ENCODE data around the gene SARM1.
A peak's percentile ranks its signal among the peaks of the same experiment; 100 is the strongest.

Gene SARM1

DNA sequence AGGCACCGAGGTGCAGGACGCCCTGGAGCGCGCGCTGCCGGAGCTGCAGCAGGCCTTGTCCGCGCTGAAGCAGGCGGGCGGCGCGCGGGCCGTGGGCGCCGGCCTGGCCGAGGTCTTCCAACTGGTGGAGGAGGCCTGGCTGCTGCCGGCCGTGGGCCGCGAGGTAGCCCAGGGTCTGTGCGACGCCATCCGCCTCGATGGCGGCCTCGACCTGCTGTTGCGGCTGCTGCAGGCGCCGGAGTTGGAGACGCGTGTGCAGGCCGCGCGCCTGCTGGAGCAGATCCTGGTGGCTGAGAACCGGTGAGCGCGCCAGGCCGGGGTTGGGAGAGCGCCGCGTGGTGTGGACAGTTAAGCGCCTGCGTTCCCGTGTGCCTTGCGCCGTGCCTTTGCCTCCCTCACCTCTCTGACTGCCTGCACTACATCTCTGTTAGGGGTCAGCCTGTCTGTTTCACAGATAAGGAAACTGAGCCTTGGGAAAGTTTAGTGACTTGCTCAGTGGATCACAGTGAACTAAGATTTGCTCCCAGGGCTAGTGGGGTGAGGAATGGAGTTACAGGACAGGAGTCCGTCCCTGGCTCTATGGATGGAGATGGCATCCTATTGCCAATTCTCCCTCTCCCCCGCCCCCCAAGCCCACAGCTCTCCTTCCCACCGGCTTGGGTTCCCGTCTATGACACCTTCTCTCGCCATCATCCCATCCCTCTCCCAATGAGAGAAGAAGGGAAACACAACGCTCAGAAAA lies 880 bp downstream of the SARM1 start:
- TF ChIP-seq, protein P1, sequence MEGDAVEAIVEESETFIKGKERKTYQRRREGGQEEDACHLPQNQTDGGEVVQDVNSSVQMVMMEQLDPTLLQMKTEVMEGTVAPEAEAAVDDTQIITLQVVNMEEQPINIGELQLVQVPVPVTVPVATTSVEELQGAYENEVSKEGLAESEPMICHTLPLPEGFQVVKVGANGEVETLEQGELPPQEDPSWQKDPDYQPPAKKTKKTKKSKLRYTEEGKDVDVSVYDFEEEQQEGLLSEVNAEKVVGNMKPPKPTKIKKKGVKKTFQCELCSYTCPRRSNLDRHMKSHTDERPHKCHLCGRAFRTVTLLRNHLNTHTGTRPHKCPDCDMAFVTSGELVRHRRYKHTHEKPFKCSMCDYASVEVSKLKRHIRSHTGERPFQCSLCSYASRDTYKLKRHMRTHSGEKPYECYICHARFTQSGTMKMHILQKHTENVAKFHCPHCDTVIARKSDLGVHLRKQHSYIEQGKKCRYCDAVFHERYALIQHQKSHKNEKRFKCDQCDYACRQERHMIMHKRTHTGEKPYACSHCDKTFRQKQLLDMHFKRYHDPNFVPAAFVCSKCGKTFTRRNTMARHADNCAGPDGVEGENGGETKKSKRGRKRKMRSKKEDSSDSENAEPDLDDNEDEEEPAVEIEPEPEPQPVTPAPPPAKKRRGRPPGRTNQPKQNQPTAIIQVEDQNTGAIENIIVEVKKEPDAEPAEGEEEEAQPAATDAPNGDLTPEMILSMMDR (IDR thresholded peaks at IDR 0.05; ENCODE audit: low read depth, low read length) = no peak
- TF ChIP-seq MYC (IDR thresholded peaks at IDR 0.05; ENCODE audit: low read depth, low read length) (no peak), POLR2A (IDR thresholded peaks at IDR 0.05; ENCODE audit: extremely low read depth, insufficient read length) (no peak)
- TF ChIP-seq, protein P2, sequence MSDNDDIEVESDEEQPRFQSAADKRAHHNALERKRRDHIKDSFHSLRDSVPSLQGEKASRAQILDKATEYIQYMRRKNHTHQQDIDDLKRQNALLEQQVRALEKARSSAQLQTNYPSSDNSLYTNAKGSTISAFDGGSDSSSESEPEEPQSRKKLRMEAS (IDR thresholded peaks at IDR 0.05; ENCODE audit: low read depth, low read length) = no peak
- H3K4me3 ChIP-seq (ENCODE audit: low read depth, low read length) = no peak overlapping the region
- no peak for DNase-seq (ENCODE audit: low read depth)

DNA sequence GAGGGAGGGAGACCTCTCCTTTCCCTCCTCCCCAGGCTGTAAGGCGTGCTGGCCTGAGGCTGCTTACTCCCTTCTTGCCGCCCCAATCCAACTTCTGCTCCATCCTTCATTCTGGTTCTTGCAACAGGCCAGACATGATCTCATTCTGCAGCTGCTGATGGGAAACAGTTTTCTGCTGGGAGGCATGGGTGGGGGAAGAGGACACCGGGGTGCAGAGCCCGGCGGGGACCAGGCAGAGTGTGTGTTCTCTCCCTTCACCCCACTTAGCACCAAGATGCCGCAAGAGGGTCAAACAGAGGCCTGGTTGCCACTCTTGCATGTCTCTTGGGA lies 1.4 kb downstream of the SARM1 start:
- H3K4me3 ChIP-seq (ENCODE audit: low read depth, low read length) = no peak overlapping the region
- DNase-seq (ENCODE audit: low read depth) = no peak
- no peak for TF ChIP-seq MYC (IDR thresholded peaks at IDR 0.05; ENCODE audit: low read depth, low read length)
- TF ChIP-seq POLR2A (IDR thresholded peaks at IDR 0.05; ENCODE audit: extremely low read depth, insufficient read length) = no peak
- TF ChIP-seq, protein P1 (IDR thresholded peaks at IDR 0.05; ENCODE audit: low read depth, low read length) = no peak
- TF ChIP-seq, protein P2 (IDR thresholded peaks at IDR 0.05; ENCODE audit: low read depth, low read length) = no peak

DNA sequence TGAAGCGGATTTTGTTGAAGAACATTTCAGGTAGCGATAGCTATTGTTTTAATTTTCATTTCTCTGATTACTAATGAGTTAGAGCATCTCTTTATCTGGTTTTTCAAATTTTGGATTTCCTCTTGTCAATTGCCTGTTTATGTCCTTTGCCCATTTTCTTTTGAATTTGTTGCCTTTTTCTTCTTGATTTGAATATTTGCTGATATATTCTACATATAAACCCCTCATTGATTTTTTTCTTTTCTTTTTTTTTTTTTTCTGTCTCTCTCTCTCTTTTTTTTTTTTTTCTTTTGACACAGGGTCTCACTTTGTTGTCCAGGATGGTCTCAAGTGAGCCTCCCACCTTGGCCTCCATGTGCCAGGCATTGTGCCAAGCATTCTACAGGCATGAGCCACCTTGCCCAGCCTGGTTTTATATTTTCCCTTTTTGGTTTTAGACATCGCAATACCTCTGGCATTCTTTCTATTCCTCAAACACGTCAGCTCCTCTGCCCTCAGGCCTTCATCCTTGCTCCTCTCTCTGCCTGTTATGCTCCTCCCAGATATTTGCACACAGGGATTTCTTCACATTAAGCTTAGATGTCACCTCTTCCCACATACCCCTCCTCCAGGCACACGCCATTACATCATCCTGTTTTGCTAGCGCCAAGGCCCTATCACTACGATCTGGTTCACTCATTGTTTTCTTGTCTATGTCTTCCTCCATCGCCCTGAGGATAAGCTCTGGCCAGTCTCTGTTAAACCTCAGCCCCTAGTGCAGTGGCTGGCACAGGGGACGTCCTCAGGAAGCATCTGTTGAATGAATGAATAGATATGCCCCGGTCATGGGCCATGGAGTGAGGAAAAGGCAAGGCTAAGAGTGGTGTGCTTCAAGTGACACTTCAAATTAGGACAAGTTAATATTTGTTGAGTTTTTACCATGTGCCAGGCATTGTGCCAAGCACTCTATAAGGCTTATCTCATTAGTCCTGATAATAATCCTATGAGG lies 8.6 kb downstream of the SARM1 start:
- TF ChIP-seq POLR2A (IDR thresholded peaks at IDR 0.05; ENCODE audit: extremely low read depth, insufficient read length) = no peak
- peak; percentile 40 for DNase-seq (ENCODE audit: low read depth)
- no peak overlapping the region for H3K4me3 ChIP-seq (ENCODE audit: low read depth, low read length)

DNA sequence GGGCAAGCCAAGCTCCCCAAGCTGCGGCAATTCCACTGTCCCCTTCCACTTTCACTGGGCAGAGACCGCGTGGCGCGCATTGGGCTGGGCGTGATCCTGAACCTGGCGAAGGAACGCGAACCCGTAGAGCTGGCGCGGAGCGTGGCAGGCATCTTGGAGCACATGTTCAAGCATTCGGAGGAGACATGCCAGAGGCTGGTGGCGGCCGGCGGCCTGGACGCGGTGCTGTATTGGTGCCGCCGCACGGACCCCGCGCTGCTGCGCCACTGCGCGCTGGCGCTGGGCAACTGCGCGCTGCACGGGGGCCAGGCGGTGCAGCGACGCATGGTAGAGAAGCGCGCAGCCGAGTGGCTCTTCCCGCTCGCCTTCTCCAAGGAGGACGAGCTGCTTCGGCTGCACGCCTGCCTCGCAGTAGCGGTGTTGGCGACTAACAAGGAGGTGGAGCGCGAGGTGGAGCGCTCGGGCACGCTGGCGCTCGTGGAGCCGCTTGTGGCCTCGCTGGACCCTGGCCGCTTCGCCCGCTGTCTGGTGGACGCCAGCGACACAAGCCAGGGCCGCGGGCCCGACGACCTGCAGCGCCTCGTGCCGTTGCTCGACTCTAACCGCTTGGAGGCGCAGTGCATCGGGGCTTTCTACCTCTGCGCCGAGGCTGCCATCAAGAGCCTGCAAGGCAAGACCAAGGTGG lies 9.8 kb downstream of the SARM1 start:
- no peak for DNase-seq (ENCODE audit: low read depth)
- no peak overlapping the region for H3K4me3 ChIP-seq (ENCODE audit: low read depth, low read length)
- TF ChIP-seq, protein P2 (IDR thresholded peaks at IDR 0.05; ENCODE audit: low read depth, low read length) = no peak
- TF ChIP-seq, protein P1 (IDR thresholded peaks at IDR 0.05; ENCODE audit: low read depth, low read length) = no peak
- TF ChIP-seq POLR2A (IDR thresholded peaks at IDR 0.05; ENCODE audit: extremely low read depth, insufficient read length) = no peak
- TF ChIP-seq MYC (IDR thresholded peaks at IDR 0.05; ENCODE audit: low read depth, low read length) = no peak

DNA sequence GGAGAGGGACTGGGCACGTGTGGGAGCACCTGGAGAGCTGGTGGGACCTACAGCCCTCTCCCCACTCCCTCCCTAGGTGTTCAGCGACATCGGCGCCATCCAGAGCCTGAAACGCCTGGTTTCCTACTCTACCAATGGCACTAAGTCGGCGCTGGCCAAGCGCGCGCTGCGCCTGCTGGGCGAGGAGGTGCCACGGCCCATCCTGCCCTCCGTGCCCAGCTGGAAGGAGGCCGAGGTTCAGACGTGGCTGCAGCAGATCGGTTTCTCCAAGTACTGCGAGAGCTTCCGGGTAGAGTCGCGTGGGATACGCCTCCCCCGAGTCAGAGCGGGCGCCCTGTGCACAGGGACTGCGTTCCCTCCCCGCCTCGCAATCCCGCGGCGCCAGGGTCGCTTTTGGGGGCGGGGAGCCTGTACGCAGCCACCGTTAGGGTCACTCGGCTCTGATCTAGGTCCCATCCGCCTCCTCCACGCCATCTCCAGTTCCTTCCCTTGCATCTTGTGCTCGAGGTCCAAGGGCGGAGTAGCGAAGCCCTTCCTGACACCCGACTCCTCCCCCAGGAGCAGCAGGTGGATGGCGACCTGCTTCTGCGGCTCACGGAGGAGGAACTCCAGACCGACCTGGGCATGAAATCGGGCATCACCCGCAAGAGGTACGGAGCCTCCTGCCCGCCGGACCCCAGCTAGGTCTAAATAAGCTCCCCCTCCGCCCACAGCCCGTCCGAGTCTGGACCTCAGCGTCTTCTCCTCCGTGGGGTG lies 13.0 kb downstream of the SARM1 start:
- DNase-seq (ENCODE audit: low read depth) = no peak
- TF ChIP-seq MYC (IDR thresholded peaks at IDR 0.05; ENCODE audit: low read depth, low read length) (no peak), POLR2A (IDR thresholded peaks at IDR 0.05; ENCODE audit: extremely low read depth, insufficient read length) (no peak)
- TF ChIP-seq, protein P2 (IDR thresholded peaks at IDR 0.05; ENCODE audit: low read depth, low read length) = no peak
- TF ChIP-seq, protein P1 (IDR thresholded peaks at IDR 0.05; ENCODE audit: low read depth, low read length) = no peak
- H3K4me3 ChIP-seq (ENCODE audit: low read depth, low read length) = no peak overlapping the region

All from NB4 (cell line).